Body of pancreas (tissue), 4 donors: ENCODE data around the gene SLN.

Source experiments
- POLR2A ChIP-seq, 3 donors: fragments of 450-650 bp; IDR thresholded peaks; one replicate each; pipeline ENCODE4 v1.6.1; 2016; ENCODE audit warnings: antibody characterized with exemption in 3 of 3, mild to moderate bottlenecking in 2 of 3
- TF ChIP-seq, protein P1 (sequence below), 7 experiments: fragments of 450-650 bp in 4 of 7; fragments of 200-600 bp in 3 of 7; sonication (generic) in 3 of 7; IDR thresholded peaks; one replicate each; pipeline ENCODE4 v1.5.1; 2016 to 2019; ENCODE audit warnings: antibody characterized with exemption in 7 of 7

GRCh38 chr11:107661656-107662055, 50.2 kb downstream of the SLN start:
- no peak for TF ChIP-seq POLR2A (IDR thresholded peaks at IDR 0.05)
- TF ChIP-seq, protein P1, sequence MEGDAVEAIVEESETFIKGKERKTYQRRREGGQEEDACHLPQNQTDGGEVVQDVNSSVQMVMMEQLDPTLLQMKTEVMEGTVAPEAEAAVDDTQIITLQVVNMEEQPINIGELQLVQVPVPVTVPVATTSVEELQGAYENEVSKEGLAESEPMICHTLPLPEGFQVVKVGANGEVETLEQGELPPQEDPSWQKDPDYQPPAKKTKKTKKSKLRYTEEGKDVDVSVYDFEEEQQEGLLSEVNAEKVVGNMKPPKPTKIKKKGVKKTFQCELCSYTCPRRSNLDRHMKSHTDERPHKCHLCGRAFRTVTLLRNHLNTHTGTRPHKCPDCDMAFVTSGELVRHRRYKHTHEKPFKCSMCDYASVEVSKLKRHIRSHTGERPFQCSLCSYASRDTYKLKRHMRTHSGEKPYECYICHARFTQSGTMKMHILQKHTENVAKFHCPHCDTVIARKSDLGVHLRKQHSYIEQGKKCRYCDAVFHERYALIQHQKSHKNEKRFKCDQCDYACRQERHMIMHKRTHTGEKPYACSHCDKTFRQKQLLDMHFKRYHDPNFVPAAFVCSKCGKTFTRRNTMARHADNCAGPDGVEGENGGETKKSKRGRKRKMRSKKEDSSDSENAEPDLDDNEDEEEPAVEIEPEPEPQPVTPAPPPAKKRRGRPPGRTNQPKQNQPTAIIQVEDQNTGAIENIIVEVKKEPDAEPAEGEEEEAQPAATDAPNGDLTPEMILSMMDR (IDR thresholded peaks at IDR 0.05) = no peak
